HFF-Myc (cell line): ENCODE results near the gene RAB3C.

Experiments used
- DNase-seq: peaks from one replicate; pipeline ENCODE4 v3.0.0-alpha.2; 2011; ENCODE audit warnings: low read depth; ENCODE audit errors: extremely low read depth
- H3K4me3 ChIP-seq: replicated peaks from 2 replicates; pipeline ENCODE4 v1.5.1; 2011; ENCODE audit warnings: low read depth, mild to moderate bottlenecking, control low read depth, low read length
- TF ChIP-seq, protein P1 (sequence below): IDR thresholded peaks from 2 replicates; pipeline ENCODE4 v1.5.1; 2012; ENCODE audit warnings: mild to moderate bottlenecking, low read depth, low read length, control low read depth; ENCODE audit errors: missing control alignments

RAB3C gene

DNA sequence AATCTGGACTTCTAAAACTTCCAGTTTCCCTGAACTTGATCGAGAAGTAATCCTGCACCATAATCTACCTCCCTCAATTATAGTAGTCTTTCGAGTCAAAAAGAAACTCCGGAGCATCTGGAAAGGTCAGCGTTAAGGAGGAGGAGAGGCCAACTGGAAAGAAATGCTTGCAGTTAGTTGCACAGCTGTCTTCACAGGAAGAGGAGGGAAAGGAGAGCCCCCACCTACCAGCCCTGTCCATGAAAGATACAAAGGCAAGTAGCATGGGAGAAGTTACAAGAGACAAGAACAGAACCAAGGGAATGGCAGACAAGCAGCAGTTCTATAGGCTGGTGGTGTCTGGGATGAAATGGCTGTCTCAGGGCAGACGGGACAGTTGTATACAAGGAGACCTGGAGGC is 170.6 kb downstream of the RAB3C start:
- no peak overlapping the region for H3K4me3 ChIP-seq
- TF ChIP-seq, protein P1, sequence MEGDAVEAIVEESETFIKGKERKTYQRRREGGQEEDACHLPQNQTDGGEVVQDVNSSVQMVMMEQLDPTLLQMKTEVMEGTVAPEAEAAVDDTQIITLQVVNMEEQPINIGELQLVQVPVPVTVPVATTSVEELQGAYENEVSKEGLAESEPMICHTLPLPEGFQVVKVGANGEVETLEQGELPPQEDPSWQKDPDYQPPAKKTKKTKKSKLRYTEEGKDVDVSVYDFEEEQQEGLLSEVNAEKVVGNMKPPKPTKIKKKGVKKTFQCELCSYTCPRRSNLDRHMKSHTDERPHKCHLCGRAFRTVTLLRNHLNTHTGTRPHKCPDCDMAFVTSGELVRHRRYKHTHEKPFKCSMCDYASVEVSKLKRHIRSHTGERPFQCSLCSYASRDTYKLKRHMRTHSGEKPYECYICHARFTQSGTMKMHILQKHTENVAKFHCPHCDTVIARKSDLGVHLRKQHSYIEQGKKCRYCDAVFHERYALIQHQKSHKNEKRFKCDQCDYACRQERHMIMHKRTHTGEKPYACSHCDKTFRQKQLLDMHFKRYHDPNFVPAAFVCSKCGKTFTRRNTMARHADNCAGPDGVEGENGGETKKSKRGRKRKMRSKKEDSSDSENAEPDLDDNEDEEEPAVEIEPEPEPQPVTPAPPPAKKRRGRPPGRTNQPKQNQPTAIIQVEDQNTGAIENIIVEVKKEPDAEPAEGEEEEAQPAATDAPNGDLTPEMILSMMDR: no peak
- DNase-seq: no peak

DNA sequence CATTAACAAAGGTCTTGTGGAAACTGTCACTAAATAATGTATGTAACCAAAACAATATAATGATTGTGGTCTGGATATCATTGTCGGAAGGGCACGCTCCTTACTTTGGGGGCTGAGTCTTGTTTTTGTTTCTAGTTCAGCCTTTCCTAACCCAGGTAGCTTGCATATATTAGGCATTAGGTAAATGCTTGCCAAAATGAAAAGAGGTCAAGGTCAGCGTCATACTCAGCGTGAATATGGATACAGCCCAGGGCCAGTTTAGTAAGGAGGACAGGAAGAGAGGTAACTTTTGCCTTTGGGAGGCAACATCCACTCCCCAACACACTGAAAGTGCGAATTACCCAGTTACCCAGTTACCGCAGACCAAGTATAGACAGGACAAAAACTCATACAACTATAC is 171.4 kb downstream of the RAB3C start:
- DNase-seq: no peak
- no peak overlapping the region for H3K4me3 ChIP-seq
- TF ChIP-seq, protein P1: no peak

DNA sequence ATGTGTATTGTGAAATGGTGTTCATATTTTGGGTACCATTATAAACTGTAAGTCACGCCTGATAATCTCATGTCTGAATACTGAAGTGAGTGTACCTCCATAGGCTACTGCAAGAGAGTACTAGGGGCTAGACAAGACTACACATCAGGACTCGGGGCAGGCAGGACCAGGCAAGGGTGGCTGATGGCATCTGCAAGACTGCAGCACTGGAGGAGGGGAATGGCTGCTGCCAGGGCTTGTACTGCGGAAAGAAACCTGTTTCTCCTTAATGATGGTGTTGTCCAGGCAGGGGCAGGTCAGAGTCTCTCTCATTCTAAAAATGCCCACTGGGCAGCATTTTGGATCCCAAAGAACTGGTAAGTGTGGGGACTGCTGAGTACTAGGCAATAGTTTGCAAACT is 172.5 kb downstream of the RAB3C start:
- DNase-seq: no peak
- no peak overlapping the region for H3K4me3 ChIP-seq
- TF ChIP-seq, protein P1: no peak

DNA sequence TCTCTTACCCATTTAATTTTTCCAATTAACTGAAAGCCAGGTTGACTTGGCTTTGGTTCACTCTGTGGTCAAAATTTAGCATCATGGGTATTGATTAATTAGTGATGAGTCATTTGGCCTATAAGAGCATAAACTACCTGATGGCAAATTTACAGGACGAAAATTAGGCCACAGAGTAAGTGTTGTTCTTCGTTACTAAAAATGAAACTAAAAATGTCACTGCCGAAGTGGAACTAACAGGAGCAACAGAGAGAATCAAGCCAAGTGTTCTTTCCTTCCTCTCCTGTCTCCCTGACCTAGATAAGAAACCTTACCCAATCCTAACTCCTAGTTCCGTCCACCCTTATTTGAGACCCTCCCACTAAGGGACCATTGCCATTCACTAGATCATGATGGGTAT is 176.9 kb downstream of the RAB3C start:
- DNase-seq: no peak
- TF ChIP-seq, protein P1: no peak
- no peak overlapping the region for H3K4me3 ChIP-seq

DNA sequence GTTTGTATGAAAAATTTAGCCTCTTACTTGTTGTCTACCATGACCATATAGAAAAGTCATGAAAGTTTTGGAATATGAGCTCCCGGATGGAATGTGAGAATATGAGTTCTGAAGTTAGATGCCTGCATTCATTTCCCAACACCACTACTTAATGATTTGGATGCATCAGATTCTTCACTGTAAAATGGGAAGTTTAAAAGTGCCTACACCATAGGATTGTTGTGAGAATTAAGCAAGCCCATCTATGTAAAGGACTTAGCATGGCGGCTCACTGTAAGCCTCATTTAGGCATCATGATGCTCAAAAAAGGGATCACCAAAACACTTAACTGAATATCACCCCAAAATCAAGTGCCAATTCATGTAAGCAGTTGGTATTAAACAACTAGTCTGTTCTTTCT is 177.3 kb downstream of the RAB3C start:
- TF ChIP-seq, protein P1: no peak
- DNase-seq: no peak
- no peak overlapping the region for H3K4me3 ChIP-seq

DNA sequence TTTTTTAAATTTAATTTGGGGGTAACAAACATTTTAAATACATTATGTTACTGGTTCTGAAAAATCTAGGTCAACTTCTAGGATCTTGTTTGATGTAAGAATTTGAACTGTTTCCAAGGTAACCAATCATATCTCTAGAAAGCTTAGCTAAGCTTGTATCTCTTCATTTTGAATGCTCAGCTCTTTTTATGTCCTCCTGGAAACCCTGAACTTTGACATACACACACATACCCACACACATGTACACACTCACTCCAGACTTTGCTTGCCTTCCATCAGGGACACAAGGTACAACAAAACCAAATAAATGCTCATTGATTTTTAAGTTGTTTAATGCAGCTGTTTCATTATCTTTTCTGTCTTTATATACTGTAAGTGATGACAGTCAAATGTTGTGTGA is 178.5 kb downstream of the RAB3C start:
- no peak for DNase-seq
- H3K4me3 ChIP-seq: no peak overlapping the region
- TF ChIP-seq, protein P1: no peak

DNA sequence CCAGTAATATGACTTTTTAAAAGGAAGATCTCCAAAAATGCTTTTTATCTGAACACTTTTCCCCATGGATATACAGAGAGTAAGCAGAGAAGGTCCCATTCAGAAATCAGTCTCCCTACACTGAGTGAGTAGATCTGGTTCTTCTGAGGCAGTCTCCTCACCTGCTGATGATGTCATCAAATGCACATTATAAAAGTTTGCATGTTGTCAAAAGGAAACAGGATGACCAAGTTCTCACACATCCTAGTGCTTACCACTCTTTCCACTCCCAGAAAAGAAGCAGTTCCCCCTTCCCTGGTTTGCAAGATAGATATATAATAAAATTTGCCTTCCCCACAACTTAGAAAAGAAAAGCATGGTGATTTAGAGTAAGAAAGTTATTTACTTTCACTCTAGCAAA is 180.5 kb downstream of the RAB3C start:
- no peak for DNase-seq
- no peak overlapping the region for H3K4me3 ChIP-seq
- TF ChIP-seq, protein P1: no peak
